CD4-positive, alpha-beta T cell treated with Interleukin-6 for 4 hours (primary cell): ENCODE results near the gene KIF21B.
"Not testable (repeated sequence)": the region's sequence is repeated elsewhere in the genome, so short reads cannot be mapped to it uniquely, and the experiment has no call there.

Source experiments
- DNase-seq: peaks from one replicate; pipeline ENCODE4 v3.0.0-alpha.2; 2020; ENCODE audit warnings: mixed read lengths

Gene KIF21B

GRCh38 chr1:200930285-200930684 lies 93.2 kb downstream of the KIF21B start:
- DNase-seq = not testable (repeated sequence)

GRCh38 chr1:200929530-200930278 lies 93.8 kb downstream of the KIF21B start:
- no peak for DNase-seq

- DNase-seq = no peak
These were observed 97.7 kb downstream of the KIF21B start for GRCh38 chr1:200925831-200926230.

GRCh38 chr1:200923601-200924000 lies 99.9 kb downstream of the KIF21B start:
- no peak for DNase-seq

DNA sequence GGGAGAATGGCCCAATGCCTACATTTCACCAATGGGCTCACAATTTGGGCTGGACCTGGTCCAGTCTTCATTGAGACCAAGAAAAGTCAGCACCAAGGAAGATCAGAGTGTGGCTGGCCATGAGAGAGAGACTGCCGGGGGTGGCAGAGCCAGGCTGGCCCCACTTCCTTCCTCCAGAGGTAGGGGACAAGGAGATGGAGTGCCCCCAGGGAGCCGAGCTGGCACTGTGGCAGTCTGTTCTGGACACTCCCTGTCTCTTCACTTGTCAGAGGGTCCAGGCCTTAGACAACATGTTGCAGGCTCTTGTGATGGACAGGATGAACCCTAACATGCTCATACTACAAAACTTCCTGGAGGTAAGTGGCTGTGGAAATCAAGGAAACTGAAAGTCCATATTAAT lies 101.1 kb downstream of the KIF21B start:
- no peak for DNase-seq

DNA sequence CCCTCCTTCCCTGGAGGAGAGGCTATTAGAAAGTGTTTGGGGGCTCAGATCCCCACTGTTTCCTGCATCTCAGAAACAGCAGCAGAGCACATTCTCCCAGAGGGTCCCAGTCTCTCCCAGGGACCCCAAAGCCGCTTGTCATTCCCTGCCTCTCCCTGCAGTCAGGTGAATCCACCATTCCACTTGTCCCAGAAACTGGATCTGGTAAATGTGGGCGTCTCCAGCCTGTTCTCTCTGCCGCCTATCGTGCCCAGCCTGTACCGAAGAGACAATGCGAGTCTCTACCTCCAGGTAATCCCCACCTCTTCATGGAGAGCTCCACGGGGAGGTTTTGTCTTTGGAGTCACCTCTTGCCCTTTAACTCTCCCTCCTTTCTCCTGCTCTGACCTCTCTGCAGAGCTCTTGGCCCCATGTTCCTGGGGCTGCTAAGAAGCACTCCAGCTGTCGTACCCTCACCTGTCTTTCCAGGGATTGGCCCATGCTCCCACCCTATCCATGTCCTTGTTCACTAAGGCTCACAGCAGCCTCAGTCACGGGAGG lies 101.9 kb downstream of the KIF21B start:
- no peak for DNase-seq
